ENCODE measurements around the gene PRSS1. TPM values are rescaled to one million over a fixed set of nuclear protein-coding genes. Genes with fewer than 3 reads are reported as not detected.

The PRSS1 gene
- total RNA-seq = not detected in 2 replicates

GRCh38 chr7:142749218-142749993 is at the start of gene PRSS1:
Gene PRSS1, plus strand, starts transcription at chr7:142749472. Its CDS starts 13 bp downstream, at chr7:142749485.

GRCh38 chr7:142770661-142771352 is 21.5 kb downstream of the PRSS1 start, which contains the start of gene PRSS2:
Gene PRSS2, plus strand, starts transcription at chr7:142770970. Its CDS starts 13 bp downstream, at chr7:142770983.

Other genes with a start within 250 kb of the PRSS1 start
- gene PRSS2, start 21.5 kb downstream of the PRSS1 start, total RNA-seq = 0.15 and 0.34 TPM in 2 replicates
- gene EPHB6, start 105.6 kb downstream of the PRSS1 start, total RNA-seq = 6.6 and 7.4 TPM in 2 replicates
- gene TRPV6, start 136.3 kb downstream of the PRSS1 start, total RNA-seq = not detected in 2 replicates
- gene TRPV5, start 184.3 kb downstream of the PRSS1 start, total RNA-seq = not detected in 2 replicates
- not detected in 2 replicates for gene LLCFC1, start 190.0 kb downstream of the PRSS1 start, total RNA-seq
- gene KEL, start 212.9 kb downstream of the PRSS1 start, total RNA-seq = under 0.01 TPM in 1 of 2 replicates, not detected in the other

Data from bronchus fibroblast of lung (primary cell).